Ishikawa (cell line): ENCODE results near the gene RNF111.

Experiments used
- CEBPB ChIP-seq: IDR thresholded peaks from 2 replicates; pipeline ENCODE4 v1.6.1; 2012
- CREB1 ChIP-seq: IDR thresholded peaks from 2 replicates; pipeline ENCODE4 v1.6.1; 2012; ENCODE audit warnings: low read depth
- EGR1 ChIP-seq: IDR thresholded peaks from 2 replicates; pipeline ENCODE4 v1.6.1; 2012
- EP300 ChIP-seq: IDR thresholded peaks from 2 replicates; pipeline ENCODE4 v1.6.1; 2012; ENCODE audit warnings: borderline replicate concordance
- FOXM1 ChIP-seq: IDR thresholded peaks from 2 replicates; pipeline ENCODE4 v1.6.1; 2012; ENCODE audit warnings: low read depth, borderline replicate concordance
- MAX ChIP-seq: IDR thresholded peaks from 2 replicates; pipeline ENCODE4 v1.6.1; 2012
- NFIC ChIP-seq: IDR thresholded peaks from 2 replicates; pipeline ENCODE4 v1.6.1; 2012
- RAD21 ChIP-seq: IDR thresholded peaks from 2 replicates; pipeline ENCODE4 v1.6.1; 2012; ENCODE audit warnings: low read depth
- REST ChIP-seq: IDR thresholded peaks from 2 replicates; pipeline ENCODE4 v1.6.1; 2012; ENCODE audit warnings: low read depth, mild to moderate bottlenecking
- TAF1 ChIP-seq: IDR thresholded peaks from 2 replicates; pipeline ENCODE4 v1.6.1; 2012; ENCODE audit warnings: low read depth, mild to moderate bottlenecking
- TCF12 ChIP-seq: IDR thresholded peaks from 2 replicates; pipeline ENCODE4 v1.6.1; 2012; ENCODE audit warnings: low read depth
- TEAD4 ChIP-seq: IDR thresholded peaks from 2 replicates; pipeline ENCODE4 v1.6.1; 2012
- USF1 ChIP-seq: IDR thresholded peaks from 2 replicates; pipeline ENCODE4 v1.6.1; 2012
- YY1 ChIP-seq: IDR thresholded peaks from 2 replicates; pipeline ENCODE4 v1.6.1; 2012; ENCODE audit warnings: low read depth
- ZBTB7A ChIP-seq: IDR thresholded peaks from 2 replicates; pipeline ENCODE4 v1.6.1; 2012; ENCODE audit warnings: low read depth

RNF111 gene

GRCh38 chr15:59063042-59063441 lies 75.6 kb downstream of the RNF111 start:
- TF ChIP-seq REST (no peak), USF1 (no peak), CREB1 (no peak)

- TF ChIP-seq CEBPB: no peak
- no peak for TF ChIP-seq YY1
- no peak for TF ChIP-seq ZBTB7A
- TF ChIP-seq RAD21: no peak
Observed at GRCh38 chr15:59069430-59069829, 82.0 kb downstream of the RNF111 start.

- TF ChIP-seq TAF1: no peak
- TF ChIP-seq NFIC: no peak
- no peak for TF ChIP-seq REST
- TF ChIP-seq YY1: no peak
- no peak for TF ChIP-seq CEBPB
- no peak for TF ChIP-seq MAX
- no peak for TF ChIP-seq USF1
- TF ChIP-seq RAD21: no peak
- TF ChIP-seq TCF12: no peak
- TF ChIP-seq FOXM1: no peak
- no peak for TF ChIP-seq ZBTB7A
- TF ChIP-seq EP300: no peak
- no peak for TF ChIP-seq CREB1
- TF ChIP-seq TEAD4: no peak
- no peak for TF ChIP-seq EGR1
Observed at GRCh38 chr15:59074607-59075006, 87.1 kb downstream of the RNF111 start.

- TF ChIP-seq NFIC (no peak), CREB1 (no peak), YY1 (no peak), TCF12 (no peak), MAX (no peak), ZBTB7A (no peak), REST (no peak), EP300 (no peak), FOXM1 (no peak)
Observed at GRCh38 chr15:59087731-59088130, 100.3 kb downstream of the RNF111 start.

- no peak for TF ChIP-seq EGR1
- no peak for TF ChIP-seq USF1
- TF ChIP-seq CREB1: no peak
- TF ChIP-seq TAF1: no peak
- no peak for TF ChIP-seq TEAD4
- no peak for TF ChIP-seq YY1
- no peak for TF ChIP-seq REST
- no peak for TF ChIP-seq RAD21
- TF ChIP-seq TCF12: no peak
- no peak for TF ChIP-seq NFIC
- TF ChIP-seq FOXM1: no peak
- no peak for TF ChIP-seq CEBPB
- TF ChIP-seq EP300: no peak
- no peak for TF ChIP-seq MAX
- TF ChIP-seq ZBTB7A: no peak
Observed at GRCh38 chr15:59094077-59094476, 106.6 kb downstream of the RNF111 start.
